Stimulated activated CD4-positive, alpha-beta T cell treated with anti-CD3 and anti-CD28 coated beads, TNF-alpha, amount 100 ng/mL, for 48 hours (primary cell): Measurements from ENCODE around the gene USH2A.

Experiments used
- DNase-seq, 3 donors: peaks; one replicate each; pipeline ENCODE4 v3.0.0-alpha.2; 2020; ENCODE audit warnings: low read depth in 3 of 3

The USH2A gene

DNA sequence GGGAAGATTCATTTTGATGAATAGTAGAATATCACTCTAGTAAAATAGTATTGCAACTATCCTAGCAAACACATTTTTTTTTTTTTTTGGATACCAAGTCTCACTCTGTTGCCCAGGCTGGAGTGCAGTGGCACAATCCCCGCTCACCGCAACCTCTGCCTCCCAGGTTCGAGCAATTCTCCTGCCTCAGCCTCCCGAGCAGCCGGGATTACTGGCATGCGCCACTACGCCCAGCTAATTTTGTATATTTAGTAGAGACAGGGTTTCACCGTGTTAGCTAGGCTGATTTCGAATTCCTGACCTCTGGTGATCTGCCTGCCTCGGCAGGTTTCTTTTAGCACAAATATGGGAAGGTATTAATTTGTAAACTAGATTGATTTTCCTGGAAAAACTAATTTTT, 822.4 kb downstream of the USH2A start:
- no peak for DNase-seq

DNA sequence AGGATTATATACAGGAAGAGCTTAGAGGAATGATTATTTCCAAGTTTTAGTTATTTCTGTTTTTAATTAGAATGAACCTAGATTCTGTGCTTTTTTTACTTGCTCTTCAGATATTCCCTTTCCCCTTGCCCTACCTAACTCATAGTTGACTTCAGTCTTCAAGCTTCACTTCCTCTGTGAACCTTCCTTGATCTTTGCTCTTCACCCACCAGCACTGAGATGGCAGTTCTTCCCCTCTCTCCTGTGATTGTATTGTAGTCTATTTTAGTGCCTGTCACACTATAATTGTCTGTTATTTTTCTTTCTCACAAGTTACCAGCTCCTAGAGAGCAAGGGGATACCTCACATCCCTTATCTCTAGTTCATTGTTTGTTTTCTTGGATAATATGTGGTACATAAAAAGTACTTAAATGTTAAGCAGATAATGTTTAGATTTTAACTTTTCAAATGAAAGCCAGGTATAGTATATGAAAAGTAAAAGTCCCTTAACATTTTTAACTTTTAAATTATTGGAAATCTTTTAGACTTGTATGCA, 822.9 kb downstream of the USH2A start:
- DNase-seq, result no peak

DNA sequence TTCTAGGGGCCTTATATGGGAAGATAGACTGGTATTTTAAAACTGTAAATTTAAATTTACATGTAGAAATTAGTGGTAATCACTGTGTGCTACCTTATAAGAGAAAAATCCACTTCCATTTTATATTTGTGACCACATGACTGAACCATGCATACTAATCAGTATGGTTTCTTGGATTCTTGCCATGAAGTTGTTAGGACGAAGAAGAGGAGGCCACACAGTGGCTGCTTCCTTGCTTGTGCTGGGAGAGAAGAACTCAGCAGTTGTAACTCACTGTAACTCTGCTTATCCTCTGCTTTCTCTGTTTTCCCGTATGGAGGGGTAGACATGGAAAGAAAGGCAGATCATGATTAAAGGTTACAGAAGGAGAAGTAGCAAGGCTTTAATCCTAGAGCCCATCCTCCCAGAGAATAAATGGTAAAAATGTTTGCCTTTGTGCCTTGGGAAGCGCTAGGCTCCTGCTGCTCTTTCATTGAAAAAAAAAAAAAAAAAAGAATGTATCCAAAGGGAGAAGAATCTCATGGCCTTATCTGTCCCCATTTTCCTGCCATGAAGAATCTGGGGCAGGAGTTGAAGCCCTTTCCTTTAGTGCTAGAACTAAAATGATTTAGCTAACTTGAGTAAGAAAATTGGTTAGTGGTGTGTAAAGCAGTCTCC, 823.7 kb downstream of the USH2A start:
- no peak for DNase-seq

DNA sequence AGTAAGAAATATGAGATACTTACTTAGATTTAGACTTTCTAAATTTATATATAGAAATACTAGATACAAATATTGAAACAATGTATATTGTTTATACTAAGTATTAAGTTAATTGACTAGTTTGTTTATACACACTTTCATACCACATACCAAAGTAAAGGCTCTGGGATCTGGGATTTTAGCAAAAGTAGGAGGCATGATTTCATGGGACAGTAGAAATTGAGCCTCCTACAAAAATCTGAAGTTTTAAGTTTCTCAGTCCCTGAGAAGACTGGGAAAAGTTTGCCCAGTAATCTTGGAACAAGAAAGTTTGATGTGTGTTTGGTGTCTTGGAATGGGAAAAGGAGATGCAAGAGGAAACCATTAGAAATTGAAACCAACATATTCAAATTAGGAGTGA, 825.3 kb downstream of the USH2A start:
- no peak for DNase-seq

DNA sequence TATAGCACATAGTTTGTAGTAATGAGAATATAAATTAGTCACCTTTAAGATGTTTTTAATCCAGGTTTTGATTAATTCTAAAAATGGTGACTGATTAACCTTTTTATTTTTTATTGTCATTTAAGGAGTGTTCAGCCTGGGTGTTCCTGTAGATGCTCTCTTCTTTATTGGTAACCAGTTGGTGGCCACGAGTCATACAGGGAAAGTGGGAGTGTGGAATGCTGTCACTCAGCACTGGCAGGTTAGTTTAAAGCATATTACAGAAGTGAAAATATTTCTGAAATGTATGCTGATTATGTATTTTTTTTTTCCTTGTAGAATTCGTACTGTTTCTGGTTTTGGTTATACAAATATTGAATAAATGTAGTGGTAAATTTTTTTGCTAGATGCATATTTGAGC, 828.0 kb downstream of the USH2A start:
- DNase-seq, result no peak

DNA sequence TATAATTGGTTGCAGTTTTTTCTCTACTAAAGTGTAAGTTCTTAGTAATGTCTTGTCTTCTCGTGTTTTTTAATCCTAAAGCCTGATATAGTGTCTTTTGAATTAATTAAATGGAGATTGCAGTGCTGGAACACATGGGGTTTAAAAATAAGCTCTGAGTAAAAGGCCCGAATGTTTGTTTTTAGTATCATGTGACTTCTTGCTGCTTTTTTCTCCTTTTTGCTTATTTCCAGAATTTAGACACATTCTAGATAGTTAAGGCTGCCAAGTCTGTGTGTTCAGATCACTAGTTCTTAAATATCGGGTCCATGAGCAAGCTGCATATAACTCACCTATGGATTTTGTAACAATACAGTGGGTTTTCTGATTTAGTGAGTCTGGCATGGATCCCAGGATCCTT, 828.6 kb downstream of the USH2A start:
- no peak for DNase-seq

DNA sequence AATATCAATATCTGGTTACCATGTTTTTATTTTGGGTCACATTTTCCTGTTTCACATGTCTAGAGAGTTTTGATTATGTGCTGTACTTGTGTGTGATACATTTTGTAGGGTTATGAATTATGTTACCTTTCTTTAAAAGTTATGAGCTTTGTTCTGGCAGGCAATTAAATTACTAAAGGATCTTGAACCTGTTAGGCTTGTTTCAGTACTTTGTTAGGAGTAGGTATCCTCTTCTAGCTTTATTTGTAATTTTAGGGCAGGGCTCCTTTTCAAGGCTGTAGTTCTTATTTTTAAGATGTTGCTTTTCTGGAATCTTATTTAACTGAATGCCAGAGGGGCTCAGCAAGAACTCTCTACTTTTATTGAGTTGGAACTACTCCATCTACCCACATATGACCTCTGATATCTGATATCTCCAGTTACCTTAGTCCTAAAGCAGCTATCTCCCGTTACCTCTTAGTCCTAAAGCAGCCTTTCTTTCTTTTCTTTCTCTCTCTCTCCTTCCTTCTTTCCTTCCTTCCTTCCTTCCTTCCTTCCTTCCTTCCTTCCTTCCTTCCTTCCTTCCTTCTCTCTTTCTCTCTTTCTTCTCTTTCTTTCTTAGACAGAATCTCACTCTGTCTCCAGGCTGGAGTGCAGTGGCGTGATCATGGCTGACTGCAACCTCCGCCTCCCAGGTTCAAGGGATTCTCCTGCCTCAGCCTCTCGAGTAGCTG, 832.3 kb downstream of the USH2A start:
- DNase-seq, result no peak

DNA sequence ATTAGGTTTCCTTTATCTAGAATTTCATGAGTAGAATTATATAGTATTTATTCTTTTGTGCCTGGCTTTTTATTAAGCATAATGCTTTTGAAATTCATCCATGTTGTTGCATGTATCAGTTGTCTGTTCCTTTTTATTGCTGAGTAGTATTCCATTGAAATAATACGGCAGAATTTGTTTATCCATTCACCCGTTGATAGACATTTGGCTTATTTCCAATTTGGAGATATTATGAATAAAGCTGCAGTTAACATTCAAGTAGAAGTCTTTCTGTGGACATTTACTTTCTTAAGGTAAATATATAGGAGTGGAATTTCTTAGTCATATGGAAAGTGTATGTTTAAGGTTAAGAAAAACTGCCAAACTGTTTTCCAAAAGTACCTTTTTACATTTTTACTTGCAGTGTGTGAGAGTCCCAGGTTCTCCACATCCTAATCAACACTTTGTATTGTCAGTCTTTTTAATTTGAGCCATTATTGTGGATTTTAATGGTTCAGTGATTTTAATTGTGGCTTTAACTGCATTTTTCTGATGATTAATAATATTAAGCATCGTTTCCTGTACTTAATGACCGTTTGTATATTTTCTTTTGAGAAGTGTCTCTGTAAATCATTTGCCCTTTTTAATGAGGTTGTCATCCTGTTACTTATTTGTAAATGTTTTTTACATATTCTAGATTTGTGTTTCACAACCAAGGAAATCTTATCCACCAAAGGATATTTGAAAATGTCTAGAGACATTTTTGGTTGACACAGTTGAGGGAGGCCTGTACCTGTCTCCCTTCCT, 833.4 kb downstream of the USH2A start:
- DNase-seq, result no peak

DNA sequence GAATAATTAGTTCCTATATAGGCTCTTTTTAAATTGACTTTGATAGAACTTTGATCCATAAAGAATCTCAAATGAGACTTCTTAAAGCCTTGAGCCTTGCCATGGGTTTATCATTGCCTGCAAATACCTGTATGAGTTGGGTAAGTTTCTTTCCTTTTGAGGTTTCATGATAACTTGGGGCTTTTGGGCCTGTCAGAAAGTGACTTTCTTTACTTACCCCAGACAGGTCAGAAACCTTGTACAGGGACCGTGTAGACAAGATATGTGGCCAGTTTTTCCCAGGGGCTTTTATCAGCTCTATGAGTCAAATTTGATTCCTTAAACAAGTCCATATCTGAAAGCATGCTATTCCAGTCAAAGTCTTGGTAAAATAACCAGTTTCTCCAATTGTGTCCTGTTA, 838.9 kb downstream of the USH2A start:
- no peak for DNase-seq

DNA sequence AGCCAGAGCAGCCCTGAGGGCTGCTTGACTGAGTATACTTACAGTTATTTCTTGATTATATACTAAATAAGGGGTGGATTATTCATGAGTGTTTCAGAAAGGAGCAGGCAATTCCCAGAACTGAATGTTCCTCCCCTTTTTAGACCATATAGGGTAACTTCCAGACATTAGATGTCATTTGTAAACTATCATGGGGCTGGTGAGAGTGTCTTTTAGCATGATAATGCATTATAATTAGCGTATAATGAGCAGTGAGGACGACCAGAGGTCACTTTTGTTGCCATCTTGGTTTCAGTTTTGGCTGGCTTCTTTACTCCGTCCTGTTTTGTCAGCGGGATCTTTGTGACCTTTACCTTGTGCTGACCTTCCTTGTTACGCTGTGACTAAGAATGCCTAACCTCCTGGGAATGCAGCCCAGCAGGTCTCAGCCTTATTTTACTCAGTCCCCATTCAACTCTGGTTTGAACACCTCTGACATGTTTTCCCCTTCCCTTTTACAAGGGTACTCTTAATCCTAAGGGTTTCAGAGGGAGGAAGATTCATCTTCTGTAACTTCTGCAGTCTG, 840.0 kb downstream of the USH2A start:
- no peak for DNase-seq

DNA sequence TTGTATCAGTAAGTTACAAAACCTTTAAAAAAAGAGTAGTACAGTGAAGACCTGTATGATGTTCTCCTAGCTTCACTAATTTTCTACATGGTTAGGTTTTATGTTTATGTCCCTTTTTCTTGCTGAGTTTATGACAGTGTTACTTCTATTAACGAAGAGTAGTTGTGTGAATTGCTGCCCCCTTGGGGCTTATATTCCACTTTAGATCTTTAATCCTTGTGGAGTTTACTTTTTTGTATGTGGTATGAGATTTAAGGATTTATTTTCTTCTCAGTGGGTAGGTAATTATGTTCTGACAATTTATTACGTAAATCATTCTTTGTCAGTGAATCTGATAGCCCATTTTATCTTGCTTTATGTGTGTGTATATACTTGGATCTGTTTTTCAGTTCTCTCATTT, 841.4 kb downstream of the USH2A start:
- DNase-seq, result no peak
